ENCODE measurements around the gene KCNMA1. TPM values are rescaled to one million over a fixed set of nuclear protein-coding genes. Genes with fewer than 3 reads are reported as not detected.

The KCNMA1 gene
- polyA plus RNA-seq, 1 of the 3 experiments (the other 2 are of a cell fraction), result 107 TPM

DNA sequence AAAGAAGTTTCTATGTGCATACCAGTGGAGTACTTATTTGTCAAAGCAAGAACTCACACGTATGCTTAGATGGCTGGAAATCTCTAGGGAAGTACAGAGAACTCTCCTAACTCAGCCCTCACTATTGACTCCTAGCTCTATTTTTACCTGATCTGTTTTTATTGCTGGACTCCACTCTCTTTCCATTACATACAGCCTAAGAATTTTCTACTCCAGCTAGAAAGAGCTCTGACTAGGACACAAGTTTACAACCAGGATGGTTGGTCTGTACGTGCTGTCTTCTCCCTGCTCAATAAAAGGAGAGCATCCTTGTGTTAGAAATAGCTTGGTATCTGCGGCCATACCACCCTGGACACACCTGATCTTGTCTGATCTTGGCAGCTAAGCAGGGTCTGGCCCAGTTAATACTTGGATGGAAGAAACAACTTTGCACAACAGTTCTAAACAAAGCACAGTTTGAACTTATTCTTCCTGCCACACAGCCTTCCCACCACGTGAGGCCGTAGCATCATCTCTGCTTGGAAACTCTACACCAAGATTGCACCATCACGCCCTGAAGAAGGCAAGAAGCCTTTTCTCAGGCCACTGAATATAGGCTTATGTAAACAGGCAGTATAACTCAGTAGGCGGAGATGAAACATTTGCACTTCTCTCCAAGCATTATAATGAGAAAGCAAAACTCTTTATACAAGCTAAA lies 50.7 kb downstream of the KCNMA1 start (continued):
- no peak for TF ChIP-seq CHD2 (IDR thresholded peaks at IDR 0.05; ENCODE audit: low read length, partially characterized antibody)

DNA sequence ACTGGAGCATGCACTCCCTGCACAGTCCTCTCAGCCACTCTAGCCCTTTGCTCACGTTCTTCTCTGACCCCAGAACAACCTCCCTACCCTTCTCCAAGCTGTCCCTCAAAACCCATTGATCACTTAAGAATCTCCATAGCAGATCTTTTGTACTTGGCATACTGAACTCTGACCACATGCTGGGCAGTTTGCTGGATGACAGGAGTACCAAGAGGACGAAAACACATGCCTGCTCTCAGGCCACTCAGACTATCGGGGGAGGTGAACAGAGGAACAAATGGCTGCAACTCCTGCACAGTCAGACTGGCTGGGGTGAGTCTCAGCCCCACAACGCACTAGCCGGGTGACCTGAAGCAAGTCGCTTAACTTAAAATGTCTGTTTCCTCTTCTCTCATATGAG lies 52.7 kb downstream of the KCNMA1 start:
- ChIA-PET POLR2A (no interaction called here), CTCF (interaction anchor here (1.3 kb wide), 1 partner anchor 19 kb away, joined by 5 read pairs; no protein-coding TSS in a partner anchor)
- H3K4me1 ChIP-seq (ENCODE audit: control insufficient read depth in 1 of 2, insufficient read depth in 2 of 2, low read depth in 1 of 2, low read length in 1 of 2), result peaks cover 5 to 13% of the 10 kb centered on the region in 2 experiments; a peak in 2 of 4 replicates
- no peak overlapping the region for H3K4me2 ChIP-seq
- no peak for TF ChIP-seq TAF1 (IDR thresholded peaks at IDR 0.05; ENCODE audit: borderline replicate concordance, low read depth, low read length)
- TF ChIP-seq, protein P1, sequence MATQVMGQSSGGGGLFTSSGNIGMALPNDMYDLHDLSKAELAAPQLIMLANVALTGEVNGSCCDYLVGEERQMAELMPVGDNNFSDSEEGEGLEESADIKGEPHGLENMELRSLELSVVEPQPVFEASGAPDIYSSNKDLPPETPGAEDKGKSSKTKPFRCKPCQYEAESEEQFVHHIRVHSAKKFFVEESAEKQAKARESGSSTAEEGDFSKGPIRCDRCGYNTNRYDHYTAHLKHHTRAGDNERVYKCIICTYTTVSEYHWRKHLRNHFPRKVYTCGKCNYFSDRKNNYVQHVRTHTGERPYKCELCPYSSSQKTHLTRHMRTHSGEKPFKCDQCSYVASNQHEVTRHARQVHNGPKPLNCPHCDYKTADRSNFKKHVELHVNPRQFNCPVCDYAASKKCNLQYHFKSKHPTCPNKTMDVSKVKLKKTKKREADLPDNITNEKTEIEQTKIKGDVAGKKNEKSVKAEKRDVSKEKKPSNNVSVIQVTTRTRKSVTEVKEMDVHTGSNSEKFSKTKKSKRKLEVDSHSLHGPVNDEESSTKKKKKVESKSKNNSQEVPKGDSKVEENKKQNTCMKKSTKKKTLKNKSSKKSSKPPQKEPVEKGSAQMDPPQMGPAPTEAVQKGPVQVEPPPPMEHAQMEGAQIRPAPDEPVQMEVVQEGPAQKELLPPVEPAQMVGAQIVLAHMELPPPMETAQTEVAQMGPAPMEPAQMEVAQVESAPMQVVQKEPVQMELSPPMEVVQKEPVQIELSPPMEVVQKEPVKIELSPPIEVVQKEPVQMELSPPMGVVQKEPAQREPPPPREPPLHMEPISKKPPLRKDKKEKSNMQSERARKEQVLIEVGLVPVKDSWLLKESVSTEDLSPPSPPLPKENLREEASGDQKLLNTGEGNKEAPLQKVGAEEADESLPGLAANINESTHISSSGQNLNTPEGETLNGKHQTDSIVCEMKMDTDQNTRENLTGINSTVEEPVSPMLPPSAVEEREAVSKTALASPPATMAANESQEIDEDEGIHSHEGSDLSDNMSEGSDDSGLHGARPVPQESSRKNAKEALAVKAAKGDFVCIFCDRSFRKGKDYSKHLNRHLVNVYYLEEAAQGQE (IDR thresholded peaks at IDR 0.05; ENCODE audit: low read depth, low read length), result no peak
- TF ChIP-seq, protein P2, sequence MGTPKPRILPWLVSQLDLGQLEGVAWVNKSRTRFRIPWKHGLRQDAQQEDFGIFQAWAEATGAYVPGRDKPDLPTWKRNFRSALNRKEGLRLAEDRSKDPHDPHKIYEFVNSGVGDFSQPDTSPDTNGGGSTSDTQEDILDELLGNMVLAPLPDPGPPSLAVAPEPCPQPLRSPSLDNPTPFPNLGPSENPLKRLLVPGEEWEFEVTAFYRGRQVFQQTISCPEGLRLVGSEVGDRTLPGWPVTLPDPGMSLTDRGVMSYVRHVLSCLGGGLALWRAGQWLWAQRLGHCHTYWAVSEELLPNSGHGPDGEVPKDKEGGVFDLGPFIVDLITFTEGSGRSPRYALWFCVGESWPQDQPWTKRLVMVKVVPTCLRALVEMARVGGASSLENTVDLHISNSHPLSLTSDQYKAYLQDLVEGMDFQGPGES (IDR thresholded peaks at IDR 0.05; ENCODE audit: low read depth, low read length), result no peak
- H3K27ac ChIP-seq (ENCODE audit: low read depth in 2 of 2, low read length in 1 of 2), result no peak overlapping the region
- H3K36me3 ChIP-seq (replicated peaks in 1 of 2; ENCODE audit: control insufficient read depth in 1 of 2, insufficient read depth in 2 of 2, low read length in 1 of 2), result peaks cover 0 to 6% of the 10 kb centered on the region in 2 experiments
- H3F3A ChIP-seq (replicated peaks; ENCODE audit: insufficient read depth), result no peaks in the 10 kb centered on the region
- H3K4me3 ChIP-seq (ENCODE audit: low read depth in 2 of 2, low read length in 1 of 2), result no peak overlapping the region
- H3K9me2 ChIP-seq, result no peaks in the 10 kb centered on the region
- 89% methylated on average over 6 of the region's 6 CpGs for WGBS (ENCODE audit: low lambda C conversion rate)
- no peak overlapping the region for H3K9ac ChIP-seq
- H3K79me2 ChIP-seq (ENCODE audit: insufficient read depth), result peaks cover 20% of the 10 kb centered on the region; the same call in 1 of the 2 replicates
- no peaks in the 10 kb centered on the region for H3K27me3 ChIP-seq (ENCODE audit: insufficient read depth)
- no peaks in the 10 kb centered on the region for H4K20me1 ChIP-seq (ENCODE audit: insufficient read depth)
- no peak for DNase-seq
- H2AFZ ChIP-seq (ENCODE audit: low read depth), result no peak overlapping the region
- H3K9me3 ChIP-seq, result no peaks in the 10 kb centered on the region

DNA sequence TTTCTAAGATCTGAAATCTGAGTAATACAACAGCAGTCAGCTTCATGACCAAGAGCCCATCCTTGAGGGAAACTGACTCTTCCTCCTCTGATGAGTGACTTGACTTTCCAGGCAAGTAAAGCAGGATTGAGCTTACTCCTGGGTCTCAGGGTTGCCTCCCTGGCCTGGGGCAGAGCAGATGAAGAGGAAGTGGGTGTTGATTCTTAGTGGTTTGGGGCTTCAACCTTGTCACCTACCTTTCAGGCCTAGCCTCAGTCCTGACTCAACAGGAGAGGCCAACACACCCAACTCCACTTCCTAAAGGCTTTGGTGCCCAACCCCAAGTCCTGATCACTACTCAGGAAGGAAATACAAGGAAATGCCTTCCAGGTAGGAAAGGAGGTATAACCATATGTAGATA lies 54.1 kb downstream of the KCNMA1 start:
- ChIA-PET POLR2A (no interaction called here), CTCF (no interaction called here)
- Histone ChIP-seq H3K4me1 (ENCODE audit: control insufficient read depth in 1 of 2, insufficient read depth in 2 of 2, low read depth in 1 of 2, low read length in 1 of 2) (peaks cover 5 to 16% of the 10 kb centered on the region in 2 experiments; a peak in 2 of 4 replicates), H4K20me1 (ENCODE audit: insufficient read depth) (no peaks in the 10 kb centered on the region), H3K9ac (no peak overlapping the region), H3K79me2 (ENCODE audit: insufficient read depth) (peaks cover 20% of the 10 kb centered on the region; the same call in 1 of the 2 replicates), H3K27ac (ENCODE audit: low read depth in 2 of 2, low read length in 1 of 2) (no peak overlapping the region), H2AFZ (ENCODE audit: low read depth) (no peak overlapping the region), H3K9me2 (no peaks in the 10 kb centered on the region), H3K4me3 (ENCODE audit: low read depth in 2 of 2, low read length in 1 of 2) (no peak overlapping the region), H3F3A (replicated peaks; ENCODE audit: insufficient read depth) (no peaks in the 10 kb centered on the region), H3K9me3 (no peaks in the 10 kb centered on the region), H3K36me3 (replicated peaks in 1 of 2; ENCODE audit: control insufficient read depth in 1 of 2, insufficient read depth in 2 of 2, low read length in 1 of 2) (no peaks in the 10 kb centered on the region), H3K27me3 (ENCODE audit: insufficient read depth) (no peaks in the 10 kb centered on the region), H3K4me2 (no peak overlapping the region)
- DNase-seq, result no peak
- TF ChIP-seq MAX (IDR thresholded peaks at IDR 0.05; ENCODE audit: low read depth) (no peak), RXRA (IDR thresholded peaks at IDR 0.05; ENCODE audit: borderline replicate concordance, low read depth) (no peak), POLR2AphosphoS5 (IDR thresholded peaks at IDR 0.05; ENCODE audit: low read depth, low read length) (no peak), YY1 (IDR thresholded peaks at IDR 0.05; ENCODE audit: low read depth) (no peak), FOXM1 (IDR thresholded peaks at IDR 0.05; ENCODE audit: low read depth) (no peak), FOSL2 (IDR thresholded peaks at IDR 0.05; ENCODE audit: borderline replicate concordance, low read depth) (no peak), EZH2phosphoT487 (IDR thresholded peaks at IDR 0.05; ENCODE audit: borderline replicate concordance, low read depth) (no peak), ELF1 (IDR thresholded peaks at IDR 0.05) (no peak), PBX3 (IDR thresholded peaks at IDR 0.05) (no peak), JUND (IDR thresholded peaks at IDR 0.05) (no peak), GABPA (IDR thresholded peaks at IDR 0.05; ENCODE audit: low read depth) (no peak)
- TF ChIP-seq, protein P1 (IDR thresholded peaks at IDR 0.05; ENCODE audit: low read depth, low read length), result no peak

All from SK-N-SH (cell line).